HUES48 (cell line): ENCODE measurements around the gene ANKRD22.

Source experiments
- H3K27ac ChIP-seq: one replicate; pipeline ENCODE4 v1.7.0; 2013; ENCODE audit warnings: low read depth, low read length, inconsistent platforms
- H3K27me3 ChIP-seq: 2 replicates; pipeline ENCODE4 v1.6.1; 2013; ENCODE audit warnings: mild to moderate bottlenecking, low read length; ENCODE audit not compliant: control insufficient read depth, insufficient read depth
- H3K36me3 ChIP-seq: 2 replicates; pipeline ENCODE4 v1.6.1; 2013; ENCODE audit warnings: low read length; ENCODE audit not compliant: control insufficient read depth, insufficient read depth
- H3K4me1 ChIP-seq: 2 replicates; pipeline ENCODE4 v1.6.1; 2013; ENCODE audit warnings: mild to moderate bottlenecking, low read length; ENCODE audit not compliant: control insufficient read depth, insufficient read depth
- H3K4me3 ChIP-seq: 2 replicates; pipeline ENCODE4 v1.5.1; 2013; ENCODE audit warnings: mild to moderate bottlenecking, low read depth, low read length
- H3K9ac ChIP-seq: 2 replicates; pipeline ENCODE4 v1.6.1; 2013; ENCODE audit warnings: mild to moderate bottlenecking, low read depth, low read length, moderate library complexity
- H3K9me3 ChIP-seq: 2 replicates; pipeline ENCODE4 v1.6.1; 2013; ENCODE audit warnings: low read length; ENCODE audit not compliant: control insufficient read depth, insufficient read depth

The ANKRD22 gene

DNA sequence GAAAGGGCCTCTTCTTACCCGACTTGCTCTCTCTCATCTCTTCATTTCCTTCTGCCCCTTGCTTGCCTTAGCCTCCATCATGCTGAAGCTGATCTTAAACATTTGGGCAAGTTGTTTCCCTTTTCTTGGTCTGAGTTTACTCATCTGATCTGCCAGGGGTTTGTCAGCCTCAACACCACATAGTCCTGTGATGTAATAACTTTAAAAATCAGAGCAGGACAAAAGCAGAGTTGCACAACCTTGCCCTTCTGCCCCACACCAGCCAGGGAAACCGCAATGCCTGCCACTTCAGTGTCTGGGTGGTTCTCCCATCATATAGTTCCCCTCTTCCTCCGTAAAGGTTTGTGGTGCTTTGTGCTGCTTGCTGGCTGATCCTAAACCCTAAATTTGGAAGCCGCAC is 59.0 kb downstream of the ANKRD22 start:
- H3K4me1 ChIP-seq = no peaks in the 10 kb centered on the region

DNA sequence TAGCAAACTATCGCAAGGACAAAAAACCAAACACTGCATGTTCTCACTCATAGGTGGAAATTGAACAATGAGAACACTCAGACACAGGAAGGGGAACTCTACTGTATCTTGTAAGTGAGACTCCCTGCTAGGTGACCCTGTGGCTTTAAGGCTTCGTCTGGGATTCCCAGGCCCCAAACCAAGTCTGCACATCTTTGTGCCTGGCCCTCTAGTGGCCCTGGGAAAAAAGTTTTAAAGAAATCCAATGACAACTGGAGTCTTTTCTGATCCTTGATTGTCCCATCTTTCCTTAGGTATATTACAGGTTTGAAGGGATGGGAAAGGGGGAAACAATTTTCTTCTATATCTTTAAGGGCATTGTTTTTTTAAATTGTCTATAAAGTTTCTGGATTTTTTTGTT is 59.7 kb downstream of the ANKRD22 start:
- no peaks in the 10 kb centered on the region for H3K36me3 ChIP-seq
- no peak overlapping the region for H3K4me3 ChIP-seq
- no peaks in the 10 kb centered on the region for H3K4me1 ChIP-seq
- H3K27ac ChIP-seq = no peak overlapping the region
- no peaks in the 10 kb centered on the region; the same call in 1 of the 2 replicates for H3K27me3 ChIP-seq
- no peaks in the 10 kb centered on the region for H3K9me3 ChIP-seq
- H3K9ac ChIP-seq = no peak overlapping the region

More for the DNA sequence above, 59.0 kb downstream of the ANKRD22 start:
- no peaks in the 10 kb centered on the region; the same call in 1 of the 2 replicates for H3K27me3 ChIP-seq
- no peak overlapping the region for H3K9ac ChIP-seq
- H3K36me3 ChIP-seq = no peaks in the 10 kb centered on the region
- H3K27ac ChIP-seq = no peak overlapping the region
- no peaks in the 10 kb centered on the region for H3K9me3 ChIP-seq
- H3K4me3 ChIP-seq = no peak overlapping the region

DNA sequence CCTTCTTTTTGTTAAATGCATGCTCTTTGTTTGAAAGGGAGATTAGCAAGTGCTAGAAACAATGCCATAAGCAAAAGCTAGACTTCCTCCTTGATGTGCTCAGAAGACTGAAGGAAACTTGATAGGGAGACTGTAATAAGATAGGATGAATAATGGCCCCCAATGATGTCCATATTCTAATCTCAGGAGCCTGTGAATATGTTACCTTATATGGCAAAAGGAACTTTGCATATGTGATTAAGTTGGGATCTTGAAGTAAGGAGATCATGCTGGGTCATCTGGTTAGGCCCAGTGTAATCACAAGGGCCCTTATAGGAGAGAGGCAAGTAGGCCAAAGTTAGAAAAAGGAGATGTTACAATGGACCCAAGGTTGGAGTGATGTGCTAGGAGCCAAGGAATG is 62.7 kb downstream of the ANKRD22 start:
- Histone ChIP-seq H3K9me3 (no peaks in the 10 kb centered on the region), H3K4me1 (no peaks in the 10 kb centered on the region)

GRCh38 chr10:88787463-88787862 is 64.2 kb downstream of the ANKRD22 start:
- Histone ChIP-seq H3K9me3 (no peaks in the 10 kb centered on the region), H3K9ac (no peak overlapping the region), H3K4me1 (no peaks in the 10 kb centered on the region), H3K4me3 (no peak overlapping the region), H3K27me3 (no peaks in the 10 kb centered on the region), H3K36me3 (no peaks in the 10 kb centered on the region), H3K27ac (no peak overlapping the region)

More for the DNA sequence above, 62.7 kb downstream of the ANKRD22 start:
- H3K36me3 ChIP-seq = no peaks in the 10 kb centered on the region
- no peak overlapping the region for H3K27ac ChIP-seq
- no peak overlapping the region for H3K9ac ChIP-seq
- no peak overlapping the region for H3K4me3 ChIP-seq
- H3K27me3 ChIP-seq = no peaks in the 10 kb centered on the region

- Histone ChIP-seq H3K36me3 (no peaks in the 10 kb centered on the region), H3K9me3 (no peaks in the 10 kb centered on the region), H3K4me1 (no peaks in the 10 kb centered on the region), H3K27ac (no peak overlapping the region), H3K4me3 (no peak overlapping the region), H3K9ac (no peak overlapping the region), H3K27me3 (no peaks in the 10 kb centered on the region)
These were observed 65.4 kb downstream of the ANKRD22 start for GRCh38 chr10:88786032-88786770.

- Histone ChIP-seq H3K4me1 (no peaks in the 10 kb centered on the region), H3K9ac (no peak overlapping the region), H3K27me3 (no peaks in the 10 kb centered on the region), H3K9me3 (no peaks in the 10 kb centered on the region), H3K36me3 (no peaks in the 10 kb centered on the region), H3K4me3 (no peak overlapping the region), H3K27ac (no peak overlapping the region)
These were observed 67.9 kb downstream of the ANKRD22 start for GRCh38 chr10:88783724-88784123.

DNA sequence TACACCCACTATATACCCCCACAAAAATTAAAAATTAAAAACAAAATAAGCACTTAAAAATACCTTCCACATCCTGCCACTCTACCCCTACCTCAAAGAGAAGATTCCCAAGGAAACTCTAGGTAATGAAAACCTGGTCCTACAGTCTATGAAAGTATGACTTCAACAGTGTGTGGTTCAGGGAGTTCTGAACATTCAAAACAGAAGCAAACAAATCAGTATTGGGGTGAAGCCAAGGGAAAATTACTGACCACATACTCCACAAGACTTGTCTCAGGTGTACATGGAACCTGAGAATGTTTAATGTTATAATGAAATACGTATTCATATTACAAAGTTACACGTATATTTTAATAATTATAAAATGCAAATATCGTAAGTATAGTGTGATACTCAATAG is 69.4 kb downstream of the ANKRD22 start:
- H3K9me3 ChIP-seq = no peaks in the 10 kb centered on the region
- no peaks in the 10 kb centered on the region for H3K27me3 ChIP-seq
- no peak overlapping the region for H3K9ac ChIP-seq
- no peak overlapping the region for H3K27ac ChIP-seq
- no peaks in the 10 kb centered on the region for H3K4me1 ChIP-seq
- H3K36me3 ChIP-seq = no peaks in the 10 kb centered on the region
- H3K4me3 ChIP-seq = no peak overlapping the region

GRCh38 chr10:88781206-88781605 is 70.4 kb downstream of the ANKRD22 start:
- H3K4me1 ChIP-seq = no peaks in the 10 kb centered on the region
- no peaks in the 10 kb centered on the region for H3K36me3 ChIP-seq
- H3K27me3 ChIP-seq = no peaks in the 10 kb centered on the region
- H3K9me3 ChIP-seq = no peaks in the 10 kb centered on the region
- H3K4me3 ChIP-seq = no peak overlapping the region
- H3K9ac ChIP-seq = no peak overlapping the region
- no peak overlapping the region for H3K27ac ChIP-seq
